NCI-H345 (cell line): Measurements from ENCODE around the gene LRRK1.

Experiments used
- DNase-seq: peaks from one replicate; lab custom pipeline; 2025; lab: John Stamatoyannopoulos, UW

LRRK1 gene

DNA sequence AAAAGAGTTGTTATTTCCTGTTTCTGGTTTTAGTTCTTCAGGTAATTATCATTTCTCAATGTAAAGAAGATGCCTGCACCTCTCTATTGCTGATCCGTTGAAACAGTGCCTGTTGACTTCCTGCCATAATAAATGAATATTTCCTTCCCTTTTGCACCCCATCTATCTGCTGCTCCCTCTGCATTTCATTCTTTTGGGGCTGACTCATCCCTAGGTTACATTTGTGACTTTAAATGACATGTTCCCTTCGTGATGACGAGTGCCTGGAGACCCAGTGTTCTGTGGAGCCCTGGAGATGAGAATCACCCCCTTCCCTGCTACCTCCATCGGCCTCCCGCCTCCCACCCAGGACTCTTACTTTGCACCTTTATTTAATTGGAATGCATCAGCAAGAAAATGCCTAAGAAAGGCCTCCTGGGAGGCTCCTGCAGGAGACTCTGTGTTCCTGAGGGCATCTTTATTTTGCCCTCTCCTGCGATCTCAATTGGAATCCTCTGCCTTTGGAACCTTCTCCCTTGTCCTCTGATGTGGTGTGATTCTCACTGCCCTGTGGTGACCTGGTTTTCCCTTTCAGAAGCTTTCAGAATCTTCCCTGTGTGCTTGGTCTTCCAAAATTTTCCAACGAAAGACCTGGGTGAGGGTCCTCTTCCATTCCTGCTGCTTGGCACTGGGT, 13.7 kb downstream of the LRRK1 start:
- DNase-seq = no peak

DNA sequence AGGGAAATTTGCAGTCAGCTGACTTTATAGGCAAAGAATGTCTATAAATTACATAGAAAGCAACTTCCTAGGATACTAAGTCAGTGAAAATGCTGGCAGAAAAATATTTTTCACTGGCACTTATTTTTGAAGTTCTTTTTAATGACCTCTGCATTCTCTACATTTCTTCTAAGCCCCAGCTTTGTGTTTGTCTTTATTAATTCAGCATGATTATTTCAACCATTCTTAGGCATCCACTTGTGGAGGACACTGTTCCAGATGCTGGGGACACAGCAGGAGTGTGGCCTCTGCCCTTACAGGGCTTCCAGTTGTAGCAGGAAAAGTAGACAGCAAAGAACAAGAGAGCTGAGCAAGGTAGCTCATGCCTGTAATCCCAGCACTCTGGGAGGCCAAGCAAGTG, 15.0 kb downstream of the LRRK1 start:
- DNase-seq = no peak

DNA sequence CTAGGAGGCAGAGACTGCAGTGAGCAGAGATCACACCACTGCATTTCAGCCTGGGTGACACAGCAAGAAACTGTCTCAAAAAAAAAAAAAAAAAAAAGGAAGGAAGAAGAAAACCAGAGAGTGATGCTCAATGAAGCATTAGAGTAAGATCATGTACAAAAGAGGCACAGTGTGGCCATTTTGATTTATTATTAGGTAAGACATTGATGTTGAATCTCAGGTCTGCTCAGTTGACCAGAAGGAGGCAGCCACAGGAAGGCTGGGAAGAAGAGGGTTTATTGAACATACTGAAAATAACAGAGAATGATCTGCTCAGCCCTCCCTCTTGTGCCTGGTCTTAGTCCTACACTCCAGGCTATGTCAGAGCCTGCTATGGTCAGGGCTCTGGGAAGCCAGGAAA, 15.6 kb downstream of the LRRK1 start:
- DNase-seq = no peak

DNA sequence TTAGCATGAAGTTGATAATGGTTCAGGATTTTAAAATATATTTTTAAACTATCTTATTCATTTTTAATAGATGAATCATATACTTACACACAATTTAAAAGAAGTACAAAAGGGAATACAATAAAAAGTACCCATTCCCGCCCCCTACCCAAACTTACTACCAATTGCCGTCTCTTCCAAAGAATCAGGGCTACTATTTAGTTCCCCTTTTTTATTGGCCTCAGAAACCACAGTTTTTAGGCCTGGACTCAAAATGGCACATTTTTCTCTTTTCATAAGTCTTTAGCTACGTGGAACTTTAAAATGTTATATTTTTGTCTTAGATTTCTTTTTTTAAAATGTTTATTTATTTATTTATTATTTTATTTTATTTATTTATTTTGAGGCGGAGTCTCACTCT, 18.0 kb downstream of the LRRK1 start:
- no peak for DNase-seq

DNA sequence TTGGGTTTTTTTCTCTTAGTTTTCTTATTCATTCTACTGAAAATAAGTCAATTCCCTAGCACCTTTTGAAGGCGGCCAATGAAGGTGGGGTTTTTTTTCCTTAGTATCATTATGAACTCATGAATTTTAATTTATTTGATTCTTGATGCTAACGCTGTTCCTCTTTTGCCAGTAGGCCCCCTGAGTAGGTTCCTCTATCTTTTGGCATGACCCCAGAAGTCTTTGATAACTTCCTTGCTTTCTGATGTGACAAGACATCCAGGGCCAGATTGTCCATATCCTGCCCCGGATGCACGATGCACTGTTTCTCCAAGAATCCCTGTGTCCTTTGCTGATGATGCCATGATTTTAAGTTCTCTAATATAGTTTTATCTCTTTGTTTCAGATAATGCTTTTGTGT, 20.6 kb downstream of the LRRK1 start:
- no peak for DNase-seq

DNA sequence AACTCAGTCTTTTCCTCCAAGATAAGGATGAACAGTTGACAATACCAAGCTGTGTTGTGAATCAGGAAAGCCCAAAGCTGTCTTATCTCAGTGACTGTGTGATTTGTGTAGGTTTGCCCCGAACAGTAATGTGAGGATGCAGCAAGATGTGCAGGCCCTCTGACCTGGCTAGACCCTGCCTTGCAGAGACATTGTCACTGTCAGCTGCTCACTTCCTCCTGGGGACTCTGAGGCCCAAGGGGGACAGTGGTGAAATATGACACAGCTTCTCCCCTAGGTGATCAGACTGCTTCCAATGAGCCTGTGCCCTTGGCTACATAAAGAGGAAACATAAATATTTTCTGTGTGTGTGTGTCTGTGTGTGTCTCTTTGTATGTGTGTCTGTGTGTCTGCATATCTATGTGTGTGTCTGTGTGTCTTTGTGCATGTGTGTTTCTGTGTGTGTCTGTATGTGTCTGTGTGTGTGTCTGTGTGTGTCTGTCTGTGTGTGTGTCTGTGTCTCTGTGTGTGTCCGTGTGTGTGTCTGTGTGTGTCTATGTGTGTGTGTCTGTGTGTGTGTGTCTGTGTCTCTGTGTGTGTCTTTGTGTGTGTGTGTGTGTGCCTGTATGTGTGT, 21.7 kb downstream of the LRRK1 start:
- DNase-seq = no peak

DNA sequence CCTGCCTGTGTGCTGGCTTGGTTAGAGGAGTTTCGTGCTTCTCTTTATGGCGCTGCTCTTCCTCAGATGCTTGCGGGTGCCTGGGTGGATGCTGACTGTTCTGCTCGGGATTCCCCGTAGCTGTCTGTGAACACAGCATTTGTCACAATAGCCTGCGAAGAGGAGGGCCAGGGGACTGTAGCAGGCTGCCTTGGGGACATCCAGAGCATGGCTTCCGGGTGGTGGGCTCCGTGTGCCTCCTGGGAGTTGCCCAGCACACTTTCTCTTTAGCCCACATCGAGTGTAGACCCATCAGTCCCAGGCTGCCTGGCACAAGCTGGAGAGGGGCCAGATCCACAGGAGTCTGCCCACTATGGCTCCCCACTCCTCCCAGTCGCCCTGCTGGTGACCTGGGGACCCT, 22.4 kb downstream of the LRRK1 start:
- no peak for DNase-seq

DNA sequence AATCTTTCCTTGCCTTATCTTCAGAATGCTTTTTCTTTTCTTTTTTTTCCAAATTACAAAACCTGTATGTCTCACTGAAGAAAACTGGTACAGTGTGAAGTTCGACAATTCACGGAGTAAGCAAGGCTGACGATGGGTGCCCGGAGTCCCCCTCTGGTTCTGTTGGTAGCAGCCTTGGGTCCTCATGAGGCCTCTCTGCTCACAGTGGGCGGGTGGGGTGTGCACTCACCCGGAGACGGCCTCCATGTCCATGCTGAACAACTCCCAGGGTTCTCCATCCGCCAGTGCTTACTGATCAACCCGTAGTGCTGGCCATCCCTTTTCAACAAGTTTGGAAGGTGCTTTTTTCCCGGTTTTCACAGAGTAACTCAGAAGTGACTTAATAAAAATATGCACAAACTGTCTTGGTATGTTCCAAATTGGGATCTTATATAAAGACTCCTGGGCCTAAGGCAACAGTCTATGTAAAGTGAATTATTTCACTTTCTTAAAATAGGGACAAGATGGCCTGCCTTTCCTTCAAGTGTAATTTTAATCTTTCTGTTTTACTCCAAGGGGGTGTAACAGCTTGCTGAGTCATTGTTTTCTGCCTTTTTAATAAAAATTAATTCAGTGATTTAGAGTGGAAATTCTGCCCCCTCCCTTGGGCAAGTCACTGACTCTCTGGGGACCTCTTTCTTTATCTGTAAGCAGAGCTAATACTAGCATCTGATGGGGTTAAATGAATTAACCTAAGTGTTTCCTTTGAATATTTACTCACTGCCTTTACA, 23.7 kb downstream of the LRRK1 start:
- DNase-seq = no peak

DNA sequence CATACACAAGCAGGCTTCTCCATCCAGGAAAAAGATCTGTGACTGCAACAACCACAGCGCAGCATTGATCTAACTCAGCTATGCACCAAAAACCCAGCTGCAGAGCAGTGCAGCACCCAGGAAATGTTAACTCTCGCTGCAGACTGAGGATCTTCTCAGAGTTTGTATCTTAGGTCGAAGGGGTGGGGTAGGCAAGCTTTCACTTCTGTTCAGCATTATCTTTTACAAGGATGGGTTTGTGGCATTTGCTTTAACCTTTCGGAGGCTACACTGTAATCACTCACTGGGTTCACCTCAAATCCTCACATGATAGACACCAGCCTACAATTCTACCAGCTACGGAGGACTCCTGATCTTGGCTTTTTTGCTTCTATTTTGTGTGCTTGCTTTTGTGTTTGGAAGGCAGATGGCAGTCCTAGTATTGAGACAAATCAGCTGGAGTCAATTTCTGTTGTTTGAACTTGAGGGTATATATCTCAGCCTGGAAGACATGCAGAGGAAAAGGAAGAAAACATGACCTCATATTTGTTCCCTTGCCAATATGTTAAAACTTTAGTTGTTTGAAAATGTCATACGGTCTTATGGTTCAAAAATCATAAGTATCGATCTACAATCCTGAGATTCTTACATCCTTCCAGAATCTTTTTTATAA, 25.2 kb downstream of the LRRK1 start:
- DNase-seq = no peak

DNA sequence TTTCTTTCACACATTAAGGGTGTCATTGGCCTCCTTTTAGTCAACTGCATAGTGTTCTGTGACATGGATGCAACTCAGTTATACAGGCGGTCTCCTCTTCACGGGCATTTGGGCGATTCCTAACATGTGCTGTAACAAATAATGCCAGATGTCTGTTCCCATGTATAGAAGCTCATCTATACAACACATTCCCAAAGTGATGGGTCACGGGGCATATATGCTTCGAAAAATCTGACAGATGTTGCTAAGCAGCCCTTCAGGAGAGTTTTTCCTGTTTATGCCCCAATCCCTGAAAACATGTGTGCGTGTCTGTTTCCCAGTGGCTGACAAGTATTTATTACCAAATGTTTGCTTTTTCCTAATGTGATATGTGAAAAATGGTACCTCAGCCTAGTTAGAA, 25.8 kb downstream of the LRRK1 start:
- no peak for DNase-seq

DNA sequence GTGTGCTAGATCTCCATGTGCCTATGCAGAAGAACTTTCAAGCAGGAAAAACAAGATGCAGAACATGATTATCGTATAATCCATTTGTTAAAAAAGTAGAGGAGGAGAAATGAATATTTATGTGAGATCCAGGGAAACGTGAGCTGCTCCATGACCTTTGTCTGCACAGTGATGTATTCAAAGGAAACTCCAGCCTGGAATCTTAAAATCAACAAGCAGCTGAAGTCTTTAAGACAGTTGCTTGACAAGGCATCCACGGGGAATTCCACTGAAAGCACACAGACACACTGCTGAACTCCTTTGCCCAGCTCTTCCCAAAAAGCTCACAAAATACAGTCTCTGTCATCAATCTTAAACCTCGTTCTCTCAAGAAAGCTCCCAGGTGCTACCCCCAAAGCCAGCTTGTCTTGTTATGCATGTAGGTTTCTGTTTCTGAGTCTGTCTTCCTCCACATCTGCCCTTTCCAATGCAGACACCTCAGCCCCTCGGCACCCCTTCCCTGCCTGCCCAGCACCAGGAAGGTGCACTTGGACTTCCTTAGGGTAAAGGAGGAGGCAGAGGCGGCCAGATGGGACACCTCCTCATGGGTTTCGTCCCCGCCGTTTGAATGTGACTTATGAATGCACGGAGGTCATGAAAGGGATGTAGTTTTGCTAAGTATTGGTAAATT, 28.7 kb downstream of the LRRK1 start:
- DNase-seq = no peak

DNA sequence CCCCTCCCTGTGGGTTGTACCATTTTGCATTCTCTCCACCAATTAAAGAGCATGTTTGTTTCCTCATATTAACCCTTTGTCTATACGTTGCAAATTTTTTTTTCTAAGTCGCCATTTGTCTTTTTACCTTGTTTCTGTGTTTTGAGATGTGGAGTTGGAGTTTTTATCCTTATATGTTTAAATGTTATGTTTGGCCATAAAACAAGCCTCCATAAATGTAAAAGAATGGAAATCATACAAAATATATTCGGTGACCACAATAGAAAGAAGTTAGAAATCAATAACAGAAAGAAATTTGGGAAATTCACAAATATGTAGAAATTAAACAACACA, 29.2 kb downstream of the LRRK1 start:
- DNase-seq = no peak

DNA sequence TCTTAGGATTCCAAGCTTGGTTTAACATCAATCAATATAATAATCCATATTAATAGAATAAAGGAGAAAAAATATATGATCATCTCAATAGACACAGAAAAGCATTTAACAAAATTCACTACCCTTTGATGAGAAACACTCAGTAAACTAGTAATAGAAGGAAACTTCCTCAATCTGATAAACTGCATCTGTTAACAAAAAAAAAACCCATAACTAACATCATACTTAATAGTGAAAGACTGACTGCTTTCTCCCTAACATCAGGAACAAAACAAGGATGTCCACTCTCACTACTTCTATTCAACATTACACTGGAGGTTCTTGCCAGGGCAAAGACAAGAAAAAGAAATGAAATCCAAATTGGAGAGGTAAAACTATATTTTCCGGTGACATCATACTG, 30.5 kb downstream of the LRRK1 start:
- DNase-seq = no peak

DNA sequence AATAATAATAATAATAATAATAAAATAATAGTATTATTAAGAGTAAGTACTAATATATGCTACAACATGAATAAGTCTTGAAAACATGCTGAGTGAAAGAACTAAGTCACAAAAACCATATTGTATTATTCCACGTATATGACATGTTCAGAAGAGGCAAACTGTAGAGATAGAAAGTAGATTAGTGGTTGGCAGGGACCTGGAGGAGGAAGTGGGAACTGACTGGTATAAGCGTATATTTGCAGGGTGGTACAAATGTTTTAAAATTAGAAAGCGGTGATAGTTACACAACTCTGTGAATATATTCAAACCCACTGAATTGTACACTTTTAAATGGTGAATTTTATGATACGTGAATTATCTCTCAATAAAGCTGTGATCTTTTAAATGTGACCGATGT, 32.8 kb downstream of the LRRK1 start:
- DNase-seq = no peak

DNA sequence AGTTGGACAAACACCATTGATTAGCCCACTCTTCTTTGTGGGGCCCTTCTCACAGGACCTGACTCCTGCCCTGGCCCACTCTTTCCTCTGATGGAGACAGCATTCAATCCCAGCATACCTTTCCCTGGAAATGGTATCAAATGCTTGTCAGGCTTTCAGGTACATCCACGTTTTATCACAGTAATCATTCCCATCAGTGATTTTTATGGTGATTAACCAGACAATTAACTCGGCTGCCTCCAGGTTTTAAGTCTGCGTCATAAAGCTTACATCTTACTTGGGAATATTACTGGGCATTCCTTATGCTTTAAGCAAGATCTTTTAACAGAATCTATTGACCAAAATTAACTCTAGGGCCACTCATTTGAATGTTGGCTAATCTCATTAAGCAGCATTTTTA, 33.4 kb downstream of the LRRK1 start:
- DNase-seq = no peak

DNA sequence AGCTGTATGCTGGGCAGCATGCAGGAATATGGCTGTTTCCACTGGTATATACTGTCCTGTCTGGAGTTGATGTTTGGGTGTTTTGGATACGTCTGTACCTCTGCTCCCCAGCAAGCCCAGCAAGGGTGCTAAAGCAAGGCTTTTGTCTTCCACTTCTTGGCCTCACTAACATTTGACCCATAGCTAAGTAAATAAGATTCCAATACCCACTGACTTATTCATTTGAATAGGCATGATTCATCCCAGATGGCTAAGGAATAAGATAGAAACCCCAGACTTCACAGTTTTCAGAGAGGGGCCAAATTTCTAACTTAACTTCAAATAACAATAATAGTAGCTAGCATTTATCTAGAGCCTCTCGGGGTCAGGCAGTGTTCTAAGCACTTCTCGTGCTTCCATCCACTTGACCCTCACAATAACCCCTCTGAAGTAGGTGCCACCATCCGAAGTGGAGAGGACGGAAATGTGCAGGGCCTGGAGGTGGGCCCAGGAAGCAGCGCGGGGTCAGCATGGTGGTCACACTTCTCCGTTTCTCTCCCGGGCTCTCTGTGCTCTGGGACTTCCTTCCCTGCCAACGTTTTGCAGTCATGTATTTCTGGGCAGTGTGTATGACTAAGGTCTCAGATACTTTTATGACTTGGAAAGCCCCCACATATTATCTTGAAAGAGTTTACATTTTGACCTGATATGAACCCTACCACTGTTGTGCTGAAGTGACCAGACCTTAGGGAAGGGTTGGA, 39.3 kb downstream of the LRRK1 start:
- DNase-seq = no peak

DNA sequence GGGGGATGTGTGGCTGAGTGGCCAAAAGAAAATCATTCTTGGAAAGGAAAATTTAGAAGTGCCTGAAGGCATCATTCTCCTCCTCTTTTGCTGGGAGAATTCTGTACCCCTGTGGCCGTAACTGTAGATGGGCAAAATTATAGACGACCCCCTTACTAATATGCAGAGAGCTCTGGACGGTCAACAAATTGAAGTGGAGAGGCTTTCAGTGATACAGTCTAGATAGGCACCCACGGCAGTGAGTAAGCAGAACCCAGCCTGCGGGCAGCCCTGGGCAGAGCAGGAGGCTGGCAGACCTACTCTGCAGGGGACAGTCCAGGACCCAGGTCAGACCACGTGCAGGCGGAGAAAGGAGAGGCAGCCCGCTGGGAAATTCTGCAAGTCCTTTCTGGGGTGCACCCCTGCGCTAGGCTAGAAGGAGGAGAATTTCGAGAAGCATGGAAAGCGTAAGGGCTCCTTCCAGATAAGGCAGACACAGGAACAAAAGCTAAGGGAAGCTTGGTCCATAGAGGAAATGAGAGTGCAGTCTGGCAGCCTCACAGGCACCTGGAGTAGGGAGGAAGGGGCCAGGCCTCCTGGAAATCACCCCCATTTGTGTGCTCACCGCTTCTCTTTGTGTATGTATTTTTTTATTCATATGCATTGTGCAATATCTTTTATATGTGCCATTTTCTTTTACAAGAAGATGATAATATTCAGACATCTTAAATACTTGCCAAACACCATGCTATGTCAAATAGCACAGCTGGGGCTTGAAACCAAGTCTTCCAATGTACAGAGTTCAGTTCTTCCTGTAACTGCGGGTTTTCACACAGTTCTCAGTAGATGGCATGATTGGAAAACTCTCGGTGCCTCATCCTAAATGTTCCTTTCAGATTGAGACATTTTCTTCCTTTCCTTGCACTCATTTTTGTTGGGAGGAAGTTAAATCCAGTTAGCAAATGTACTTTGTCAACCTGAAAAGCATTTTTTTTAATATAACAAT, 40.2 kb downstream of the LRRK1 start:
- DNase-seq = no peak

DNA sequence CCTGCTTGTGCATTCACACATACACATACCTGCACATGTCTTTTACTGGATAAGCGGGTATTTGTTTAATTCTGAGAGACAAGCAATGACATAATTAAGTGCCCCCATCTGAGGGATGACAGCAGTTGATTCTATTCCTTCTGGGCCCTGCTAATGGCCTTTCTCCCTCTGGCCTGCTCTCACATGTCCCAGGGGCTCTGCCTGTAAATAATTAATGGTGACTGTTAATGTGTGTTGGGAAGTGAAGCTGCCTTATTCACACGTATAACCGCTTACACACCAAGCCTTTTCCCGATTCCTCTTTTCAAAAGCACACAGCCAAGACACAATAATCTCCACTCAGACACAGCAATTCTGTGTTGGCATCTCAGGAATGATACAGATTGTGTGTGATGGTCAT, 47.8 kb downstream of the LRRK1 start:
- no peak for DNase-seq

DNA sequence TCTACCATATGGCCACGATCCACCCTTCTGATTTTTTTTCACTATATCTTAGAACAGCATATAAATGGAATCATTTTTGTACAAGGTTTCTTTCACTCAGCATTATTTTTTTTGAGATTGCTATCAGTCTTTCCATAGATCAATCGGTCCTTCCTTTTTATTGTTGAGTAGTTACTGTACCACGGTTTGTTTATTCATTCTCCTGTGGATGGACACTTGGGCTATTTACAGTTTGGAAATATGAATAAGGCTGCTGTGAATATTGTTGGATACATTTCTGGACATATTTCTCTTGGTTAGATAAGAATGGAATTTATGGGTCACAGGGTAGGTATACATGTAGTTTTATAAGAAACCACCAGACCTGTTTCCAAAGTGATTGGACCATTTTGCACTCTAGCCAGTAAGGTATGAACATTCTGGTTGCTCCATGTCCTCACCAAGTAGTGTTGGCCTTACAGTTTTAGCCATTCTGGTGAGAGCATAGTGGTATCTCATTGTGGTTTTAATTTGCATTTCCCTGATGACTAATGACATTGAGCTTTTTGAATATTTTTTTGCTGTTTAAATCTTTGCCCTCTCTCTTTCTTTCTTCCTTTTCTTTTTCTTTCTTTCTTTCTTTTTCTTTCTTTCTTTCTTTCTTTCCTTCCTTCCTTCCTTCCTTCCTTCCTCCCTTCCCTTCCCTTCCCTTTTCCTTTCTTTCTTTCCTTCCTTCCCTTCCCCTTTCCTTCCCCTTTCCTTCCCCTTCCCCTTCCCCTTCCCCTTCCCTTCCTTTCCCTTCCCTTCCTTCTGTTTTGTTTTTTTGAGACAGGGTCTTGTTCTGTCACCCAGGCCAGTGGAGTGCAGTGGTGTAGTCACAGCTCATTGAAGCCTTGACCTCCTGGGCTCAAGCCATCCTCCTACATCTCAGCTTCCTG, 49.2 kb downstream of the LRRK1 start:
- DNase-seq = no peak

DNA sequence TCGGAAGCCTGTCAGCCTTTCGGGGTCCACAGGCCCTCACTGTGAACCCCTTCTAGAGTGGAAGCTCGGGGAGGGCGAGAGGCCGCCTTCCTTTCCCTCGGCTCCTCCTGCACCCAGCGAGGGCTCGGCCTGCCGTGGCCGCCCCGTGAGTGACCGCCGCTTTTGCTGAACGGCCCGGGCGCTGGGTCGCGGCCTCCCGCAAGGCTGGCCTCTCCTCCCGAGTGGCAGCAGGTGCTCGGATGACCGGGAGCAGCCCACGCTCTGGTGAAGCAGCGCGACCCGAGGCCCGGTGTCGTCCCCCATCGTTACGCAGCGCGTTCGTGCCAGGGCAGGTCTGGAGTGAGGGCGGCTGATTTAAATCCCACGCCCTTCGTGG, 53.8 kb downstream of the LRRK1 start:
- no peak for DNase-seq
